GM18519 (cell line): ENCODE results near the gene RPTOR.

ENCODE experiments used
- ATAC-seq: cut with Tn5 transposase; IDR thresholded peaks from one replicate; pipeline ENCODE4 v1.9.1; 2021; ENCODE audit warnings: mild to moderate bottlenecking, moderate library complexity; ENCODE audit not compliant: unreplicated experiment, low FRiP score

RPTOR gene

GRCh38 chr17:80834893-80835275, 290.2 kb downstream of the RPTOR start:
- ATAC-seq, result no peak

- ATAC-seq, result no peak
Measured at GRCh38 chr17:80835816-80836657, 291.4 kb downstream of the RPTOR start.

GRCh38 chr17:80836658-80836965, 292.0 kb downstream of the RPTOR start:
- no peak for ATAC-seq

- no peak for ATAC-seq
Measured at GRCh38 chr17:80836971-80837481, 292.4 kb downstream of the RPTOR start.

- ATAC-seq, result no peak
Measured at GRCh38 chr17:80837711-80838110, 293.1 kb downstream of the RPTOR start.

GRCh38 chr17:80838311-80839025, 293.8 kb downstream of the RPTOR start:
- no peak for ATAC-seq

- ATAC-seq, result no peak
Measured at GRCh38 chr17:80839026-80839345, 294.3 kb downstream of the RPTOR start.

- ATAC-seq, result no peak
Measured at GRCh38 chr17:80839511-80839941, 294.9 kb downstream of the RPTOR start.

- no peak for ATAC-seq
Measured at GRCh38 chr17:80839970-80840369, 295.3 kb downstream of the RPTOR start.

GRCh38 chr17:80842456-80843013, 297.9 kb downstream of the RPTOR start:
- ATAC-seq, result no peak

- no peak for ATAC-seq
Measured at GRCh38 chr17:80843741-80844156, 299.1 kb downstream of the RPTOR start.

GRCh38 chr17:80844418-80844990, 299.9 kb downstream of the RPTOR start:
- ATAC-seq, result no peak

- ATAC-seq, result no peak
Measured at GRCh38 chr17:80845069-80845862, 300.6 kb downstream of the RPTOR start.

GRCh38 chr17:80845863-80846671, 301.4 kb downstream of the RPTOR start:
- no peak for ATAC-seq

- no peak for ATAC-seq
Measured at GRCh38 chr17:80846932-80847331, 302.3 kb downstream of the RPTOR start.

GRCh38 chr17:80847496-80848230, 303.0 kb downstream of the RPTOR start:
- ATAC-seq, result no peak

GRCh38 chr17:80848449-80849102, 303.9 kb downstream of the RPTOR start:
- ATAC-seq, result no peak

GRCh38 chr17:80849119-80849518, 304.5 kb downstream of the RPTOR start:
- no peak for ATAC-seq
